ENCODE results near the gene ST3GAL6. TPM values are rescaled to one million over a fixed set of nuclear protein-coding genes. Genes with fewer than 3 reads are reported as not detected.
"Not testable (repeated sequence)": the region's sequence is repeated elsewhere in the genome, so short reads cannot be mapped to it uniquely, and the experiment has no call there.

The ST3GAL6 gene
- total RNA-seq, 3 donors from 2014 or later: 0.24 TPM; not detected in 2

DNA sequence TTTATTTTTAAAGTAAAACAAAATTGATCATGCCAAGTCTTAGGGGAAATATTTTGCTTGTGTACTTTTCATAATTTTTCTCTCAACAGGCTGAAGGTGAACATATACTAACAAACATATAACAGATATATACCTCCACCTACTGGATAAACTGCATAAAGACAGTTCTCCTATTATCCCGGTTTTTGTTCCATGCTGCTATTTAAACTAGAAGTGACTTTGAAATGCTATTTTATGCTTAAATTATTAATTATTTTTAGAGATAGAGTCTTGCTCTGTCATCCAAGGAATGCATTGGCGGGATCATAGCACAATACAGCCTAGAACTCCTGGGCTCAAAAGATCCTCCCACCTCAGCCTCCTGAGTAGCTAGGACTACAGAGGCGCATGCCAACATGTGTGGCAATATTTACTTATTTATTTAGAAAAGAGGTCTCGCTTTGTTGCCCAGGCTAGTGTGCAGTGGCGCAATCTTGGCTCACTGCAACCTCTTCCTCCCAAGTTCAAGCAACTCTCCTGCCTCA is 49.8 kb downstream of the ST3GAL6 start:
- H3K9me3 Mint-ChIP-seq: no peaks in the 10 kb centered on the region

GRCh38 chr3:98814817-98815420 is 51.8 kb downstream of the ST3GAL6 start:
- no peaks in the 10 kb centered on the region for H3K27me3 Mint-ChIP-seq (ENCODE audit: low read depth)
- H3K9me3 Mint-ChIP-seq: no peaks in the 10 kb centered on the region
- H3K36me3 Mint-ChIP-seq (ENCODE audit: insufficient read depth): no peaks in the 10 kb centered on the region
- no peaks in the 10 kb centered on the region for H3K4me1 Mint-ChIP-seq (ENCODE audit: low read depth)
- no peak overlapping the region for H3K4me3 Mint-ChIP-seq
- no peak for DNase-seq
- ATAC-seq: no peak

More for the DNA sequence above, 49.8 kb downstream of the ST3GAL6 start:
- no peaks in the 10 kb centered on the region for H3K27me3 Mint-ChIP-seq (ENCODE audit: low read depth)
- DNase-seq: no peak
- H3K4me3 Mint-ChIP-seq: no peak overlapping the region
- no peaks in the 10 kb centered on the region for H3K4me1 Mint-ChIP-seq (ENCODE audit: low read depth)
- ATAC-seq: no peak
- H3K36me3 Mint-ChIP-seq (ENCODE audit: insufficient read depth): no peaks in the 10 kb centered on the region

DNA sequence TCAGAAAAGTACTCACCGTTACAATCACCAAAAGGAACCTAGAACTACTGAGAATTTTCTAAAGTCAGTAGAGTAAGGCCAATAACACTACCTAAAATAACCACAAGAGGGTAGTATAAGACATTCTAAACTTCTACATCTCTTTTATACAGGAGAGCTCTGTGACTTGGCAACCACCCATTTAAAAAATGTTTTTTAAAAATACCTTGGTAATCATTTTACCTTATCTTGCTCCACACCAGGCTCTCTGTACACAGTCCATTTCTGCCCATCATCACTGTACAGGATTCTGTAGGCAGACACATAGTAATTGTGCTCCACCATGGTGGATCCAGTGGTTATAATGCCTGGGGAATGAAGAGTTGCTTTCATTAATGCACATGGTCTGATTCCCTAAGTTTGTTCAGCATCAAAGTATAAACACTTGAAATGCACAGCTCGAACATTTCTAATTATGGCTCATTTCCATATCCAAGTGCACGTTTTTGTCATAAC is 54.5 kb downstream of the ST3GAL6 start:
- DNase-seq (no peak), ATAC-seq (peak; percentile 48 to 73)
- Mint-ChIP-seq H3K36me3 (ENCODE audit: insufficient read depth) (no peaks in the 10 kb centered on the region), H3K9me3 (no peaks in the 10 kb centered on the region), H3K4me1 (ENCODE audit: low read depth) (no peaks in the 10 kb centered on the region), H3K4me3 (no peak overlapping the region), H3K27me3 (ENCODE audit: low read depth) (no peaks in the 10 kb centered on the region)

GRCh38 chr3:98821063-98821462 is 57.9 kb downstream of the ST3GAL6 start:
- no peak overlapping the region for H3K4me3 Mint-ChIP-seq

GRCh38 chr3:98823791-98824190 is 60.7 kb downstream of the ST3GAL6 start:
- ATAC-seq: no peak
- Mint-ChIP-seq H3K27me3 (ENCODE audit: low read depth) (no peaks in the 10 kb centered on the region), H3K36me3 (ENCODE audit: insufficient read depth) (no peaks in the 10 kb centered on the region)

More at GRCh38 chr3:98821063-98821462, 57.9 kb downstream of the ST3GAL6 start:
- H3K9me3 Mint-ChIP-seq: no peaks in the 10 kb centered on the region
- no peaks in the 10 kb centered on the region for H3K4me1 Mint-ChIP-seq (ENCODE audit: low read depth)
- DNase-seq: no peak
- H3K27me3 Mint-ChIP-seq (ENCODE audit: low read depth): no peaks in the 10 kb centered on the region
- no peak for ATAC-seq
- no peaks in the 10 kb centered on the region for H3K36me3 Mint-ChIP-seq (ENCODE audit: insufficient read depth)

GRCh38 chr3:98824256-98824655 is 61.1 kb downstream of the ST3GAL6 start:
- Mint-ChIP-seq H3K4me3 (no peak overlapping the region), H3K27me3 (ENCODE audit: low read depth) (no peaks in the 10 kb centered on the region), H3K4me1 (ENCODE audit: low read depth) (no peaks in the 10 kb centered on the region), H3K9me3 (peaks cover 3% of the 10 kb centered on the region), H3K36me3 (ENCODE audit: insufficient read depth) (no peaks in the 10 kb centered on the region)
- ATAC-seq: no peak
- no peak for DNase-seq

More at GRCh38 chr3:98823791-98824190, 60.7 kb downstream of the ST3GAL6 start:
- DNase-seq: no peak
- H3K4me3 Mint-ChIP-seq: no peak overlapping the region
- peaks cover 2% of the 10 kb centered on the region for H3K9me3 Mint-ChIP-seq
- no peaks in the 10 kb centered on the region for H3K4me1 Mint-ChIP-seq (ENCODE audit: low read depth)

DNA sequence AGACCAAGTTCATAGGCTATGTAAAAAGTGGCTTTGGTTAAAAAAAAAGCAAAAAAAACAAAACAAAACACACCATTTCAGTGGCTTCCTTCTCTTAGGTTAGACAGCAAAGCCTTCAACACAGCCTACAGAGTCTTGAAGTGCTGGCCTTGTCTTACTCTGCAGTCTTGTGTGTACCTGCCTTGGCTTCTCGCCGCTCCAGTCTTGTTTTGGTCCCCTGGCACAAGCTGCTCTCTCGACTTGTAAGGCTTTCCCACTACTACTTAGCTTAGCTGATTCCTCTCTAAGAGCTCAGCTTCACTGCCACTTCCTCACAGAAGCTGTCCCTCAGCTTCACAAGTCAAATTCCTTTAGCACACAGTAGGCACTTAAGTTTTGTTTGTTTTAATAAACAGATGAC is 63.0 kb downstream of the ST3GAL6 start:
- no peak for ATAC-seq
- no peak overlapping the region for H3K4me3 Mint-ChIP-seq
- H3K9me3 Mint-ChIP-seq: peaks cover 7% of the 10 kb centered on the region

GRCh38 chr3:98827221-98827920 is 64.2 kb downstream of the ST3GAL6 start:
- H3K4me3 Mint-ChIP-seq: no peak overlapping the region
- no peak for DNase-seq
- no peak for ATAC-seq
- H3K27me3 Mint-ChIP-seq (ENCODE audit: low read depth): no peaks in the 10 kb centered on the region
- no peaks in the 10 kb centered on the region for H3K4me1 Mint-ChIP-seq (ENCODE audit: low read depth)
- H3K36me3 Mint-ChIP-seq (ENCODE audit: insufficient read depth): no peaks in the 10 kb centered on the region
- peaks cover 13% of the 10 kb centered on the region for H3K9me3 Mint-ChIP-seq

More for the DNA sequence above, 63.0 kb downstream of the ST3GAL6 start:
- no peaks in the 10 kb centered on the region for H3K27me3 Mint-ChIP-seq (ENCODE audit: low read depth)
- no peaks in the 10 kb centered on the region for H3K4me1 Mint-ChIP-seq (ENCODE audit: low read depth)
- H3K36me3 Mint-ChIP-seq (ENCODE audit: insufficient read depth): no peaks in the 10 kb centered on the region
- no peak for DNase-seq

- H3K9me3 Mint-ChIP-seq: peaks cover 13% of the 10 kb centered on the region
- ATAC-seq: no peak
- H3K4me1 Mint-ChIP-seq (ENCODE audit: low read depth): no peaks in the 10 kb centered on the region
- no peaks in the 10 kb centered on the region for H3K27me3 Mint-ChIP-seq (ENCODE audit: low read depth)
- DNase-seq: no peak
- H3K36me3 Mint-ChIP-seq (ENCODE audit: insufficient read depth): no peaks in the 10 kb centered on the region
- no peak overlapping the region for H3K4me3 Mint-ChIP-seq
These were observed 66.2 kb downstream of the ST3GAL6 start for GRCh38 chr3:98829246-98829832.

DNA sequence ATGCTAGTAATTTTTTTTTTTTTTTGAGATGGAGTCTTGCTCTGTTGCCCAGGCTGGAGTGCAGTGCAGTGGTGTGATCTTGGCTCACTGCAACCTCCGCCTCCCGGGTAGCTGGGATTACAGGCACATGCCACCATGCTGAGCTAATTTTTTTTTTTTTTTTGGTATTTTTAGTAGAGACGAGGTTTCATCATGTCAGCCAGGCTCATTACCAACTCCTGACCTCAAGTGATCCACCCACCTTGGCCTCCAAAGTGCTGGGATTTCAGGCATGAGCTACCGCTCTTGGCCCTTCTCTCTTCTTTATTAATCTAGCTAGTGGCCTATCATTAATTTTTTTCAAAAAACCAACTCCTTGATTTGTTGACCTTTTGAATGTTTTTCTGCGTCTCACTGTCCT is 67.9 kb downstream of the ST3GAL6 start:
- not testable (repeated sequence) for H3K4me1 Mint-ChIP-seq (ENCODE audit: low read depth); DNase-seq; ATAC-seq; H3K36me3 Mint-ChIP-seq (ENCODE audit: insufficient read depth); H3K27me3 Mint-ChIP-seq (ENCODE audit: low read depth); H3K4me3 Mint-ChIP-seq
- peaks cover 13% of the 10 kb centered on the region for H3K9me3 Mint-ChIP-seq

DNA sequence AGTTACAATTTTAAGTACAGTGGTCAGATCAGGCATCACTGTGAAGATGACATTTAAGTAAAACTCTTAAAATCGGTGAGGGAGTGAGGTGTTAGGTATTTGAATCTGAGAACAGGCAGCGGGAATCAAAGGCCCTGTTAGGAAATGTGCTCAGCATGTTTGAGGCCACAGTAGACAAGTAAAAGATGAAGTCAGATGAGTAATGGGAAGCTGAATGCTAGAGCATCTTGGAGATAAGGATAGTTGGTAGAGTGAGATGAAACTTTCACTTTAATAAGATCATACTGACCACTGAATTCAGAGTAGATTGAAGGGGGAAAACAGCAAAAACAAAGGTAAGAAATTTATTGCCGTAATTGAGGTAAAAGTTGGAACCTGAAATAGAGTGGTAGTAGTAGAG is 76.7 kb downstream of the ST3GAL6 start:
- Mint-ChIP-seq H3K36me3 (ENCODE audit: insufficient read depth) (peaks cover 2% of the 10 kb centered on the region), H3K27me3 (ENCODE audit: low read depth) (peaks cover 2% of the 10 kb centered on the region), H3K4me3 (no peak overlapping the region), H3K9me3 (no peaks in the 10 kb centered on the region), H3K4me1 (ENCODE audit: low read depth) (no peaks in the 10 kb centered on the region)
- DNase-seq: no peak
- ATAC-seq: no peak

DNA sequence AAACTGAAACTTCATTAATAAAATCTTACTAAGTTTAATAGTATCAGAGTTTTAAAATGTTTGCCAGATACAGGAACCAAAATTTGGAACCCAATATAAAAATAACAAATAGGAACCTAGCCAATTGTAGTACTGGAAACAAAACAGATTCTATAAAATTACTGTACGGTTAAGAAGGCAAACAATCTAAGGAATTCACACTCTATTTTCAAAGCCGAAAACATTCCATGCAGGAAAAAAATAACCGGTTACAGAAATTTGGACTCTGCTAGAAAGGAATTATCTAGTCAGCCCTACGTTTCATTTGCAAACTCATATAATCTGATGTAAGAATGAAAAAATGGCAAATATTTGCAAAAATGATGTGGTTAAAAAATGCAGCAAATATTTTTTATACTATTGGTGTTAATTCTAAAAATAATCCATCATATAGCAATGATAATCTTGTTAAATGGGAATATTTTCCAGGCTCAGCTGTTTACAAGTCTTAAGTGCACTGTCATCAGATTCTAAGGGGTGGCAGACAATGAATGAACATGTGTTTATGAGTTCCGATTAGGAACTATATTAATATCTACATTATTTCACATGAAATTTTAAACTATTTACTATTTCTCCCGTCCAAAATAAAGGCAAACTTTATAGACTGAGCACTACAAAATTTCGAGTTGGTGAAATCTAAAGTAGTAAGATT is 80.3 kb downstream of the ST3GAL6 start:
- peaks cover 6% of the 10 kb centered on the region for H3K36me3 Mint-ChIP-seq (ENCODE audit: insufficient read depth)
- DNase-seq (no peak), ATAC-seq (no peak)
- no peaks in the 10 kb centered on the region for H3K4me1 Mint-ChIP-seq (ENCODE audit: low read depth)
- no peaks in the 10 kb centered on the region for H3K9me3 Mint-ChIP-seq
- no peak overlapping the region for H3K4me3 Mint-ChIP-seq
- peaks cover 2% of the 10 kb centered on the region for H3K27me3 Mint-ChIP-seq (ENCODE audit: low read depth)

Data from activated T-cell treated with anti-CD3 and anti-CD28 coated beads, Interleukin-2, amount 50 U/mL, for 4 hours (primary cell).